GM10248 (cell line): Measurements from ENCODE around the gene APMAP.

ENCODE experiments used
- CTCF ChIA-PET: fragments of 300-600 bp; sonication (Branson Sonifier 250); formaldehyde crosslinking; extraction: SDS; loops from one replicate; lab custom pipeline; 2021; ENCODE audit warnings: antibody characterized with exemption; lab: Yijun Ruan, JAX
- POLR2A ChIA-PET: fragments of 350-650 bp; sonication (Branson Sonifier 250); formaldehyde crosslinking; extraction: SDS; loops from one replicate; lab custom pipeline; 2020; ENCODE audit warnings: antibody characterized with exemption; lab: Yijun Ruan, JAX
- DNase-seq: peaks from one replicate; pipeline ENCODE4 v3.0.0; 2012; ENCODE audit errors: extremely low spot score
- TF ChIP-seq, protein P1 (sequence below): IDR thresholded peaks from 2 replicates; pipeline ENCODE4 v1.5.1; 2012; ENCODE audit warnings: mild to moderate bottlenecking, low read depth; ENCODE audit errors: extremely low read depth, missing control alignments, control extremely low read depth

Gene APMAP

DNA sequence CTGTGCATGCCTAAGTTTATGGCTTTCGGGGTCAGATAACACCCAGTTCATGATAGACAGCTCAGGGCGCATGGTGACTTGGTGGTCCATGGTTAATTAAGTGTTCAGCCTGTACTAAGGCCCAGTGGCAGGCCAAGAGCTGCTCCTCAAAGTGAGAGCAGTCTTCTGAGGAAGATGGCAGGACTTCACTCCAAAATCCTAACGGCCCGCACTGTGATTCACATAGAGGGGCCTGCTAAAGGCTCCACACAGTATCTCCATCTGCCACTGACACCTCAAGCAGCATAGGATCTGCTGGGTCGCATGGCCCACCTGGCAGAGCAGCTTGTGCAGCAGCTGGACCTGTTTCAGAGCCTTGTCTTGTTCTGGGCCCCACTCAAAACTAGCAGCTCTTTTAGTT lies 54.1 kb downstream of the APMAP start:
- TF ChIP-seq, protein P1, sequence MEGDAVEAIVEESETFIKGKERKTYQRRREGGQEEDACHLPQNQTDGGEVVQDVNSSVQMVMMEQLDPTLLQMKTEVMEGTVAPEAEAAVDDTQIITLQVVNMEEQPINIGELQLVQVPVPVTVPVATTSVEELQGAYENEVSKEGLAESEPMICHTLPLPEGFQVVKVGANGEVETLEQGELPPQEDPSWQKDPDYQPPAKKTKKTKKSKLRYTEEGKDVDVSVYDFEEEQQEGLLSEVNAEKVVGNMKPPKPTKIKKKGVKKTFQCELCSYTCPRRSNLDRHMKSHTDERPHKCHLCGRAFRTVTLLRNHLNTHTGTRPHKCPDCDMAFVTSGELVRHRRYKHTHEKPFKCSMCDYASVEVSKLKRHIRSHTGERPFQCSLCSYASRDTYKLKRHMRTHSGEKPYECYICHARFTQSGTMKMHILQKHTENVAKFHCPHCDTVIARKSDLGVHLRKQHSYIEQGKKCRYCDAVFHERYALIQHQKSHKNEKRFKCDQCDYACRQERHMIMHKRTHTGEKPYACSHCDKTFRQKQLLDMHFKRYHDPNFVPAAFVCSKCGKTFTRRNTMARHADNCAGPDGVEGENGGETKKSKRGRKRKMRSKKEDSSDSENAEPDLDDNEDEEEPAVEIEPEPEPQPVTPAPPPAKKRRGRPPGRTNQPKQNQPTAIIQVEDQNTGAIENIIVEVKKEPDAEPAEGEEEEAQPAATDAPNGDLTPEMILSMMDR, result no peak
- ChIA-PET CTCF (no interaction called here), POLR2A (no interaction called here)
- DNase-seq, result no peak

DNA sequence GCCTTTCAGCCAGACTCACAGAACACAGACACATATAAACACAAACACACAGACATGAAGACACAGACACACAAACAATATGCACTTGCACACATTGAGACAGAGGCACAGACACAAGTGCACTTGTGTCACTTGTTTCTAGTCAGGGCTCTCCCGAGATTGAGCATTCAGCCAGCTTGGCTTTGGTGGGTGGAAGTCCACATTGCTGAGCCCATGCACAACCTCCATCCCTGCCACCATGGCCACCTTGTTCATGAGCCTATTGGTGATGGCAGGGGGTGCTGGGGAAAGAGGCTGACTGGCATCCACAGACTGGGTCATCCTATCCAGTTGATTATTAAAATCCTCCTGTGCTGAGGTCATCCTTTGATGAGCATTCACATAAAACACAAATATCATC lies 55.0 kb downstream of the APMAP start:
- POLR2A ChIA-PET, result no interaction called here
- DNase-seq, result no peak
- TF ChIP-seq, protein P1, result no peak
- CTCF ChIA-PET, result no interaction called here

DNA sequence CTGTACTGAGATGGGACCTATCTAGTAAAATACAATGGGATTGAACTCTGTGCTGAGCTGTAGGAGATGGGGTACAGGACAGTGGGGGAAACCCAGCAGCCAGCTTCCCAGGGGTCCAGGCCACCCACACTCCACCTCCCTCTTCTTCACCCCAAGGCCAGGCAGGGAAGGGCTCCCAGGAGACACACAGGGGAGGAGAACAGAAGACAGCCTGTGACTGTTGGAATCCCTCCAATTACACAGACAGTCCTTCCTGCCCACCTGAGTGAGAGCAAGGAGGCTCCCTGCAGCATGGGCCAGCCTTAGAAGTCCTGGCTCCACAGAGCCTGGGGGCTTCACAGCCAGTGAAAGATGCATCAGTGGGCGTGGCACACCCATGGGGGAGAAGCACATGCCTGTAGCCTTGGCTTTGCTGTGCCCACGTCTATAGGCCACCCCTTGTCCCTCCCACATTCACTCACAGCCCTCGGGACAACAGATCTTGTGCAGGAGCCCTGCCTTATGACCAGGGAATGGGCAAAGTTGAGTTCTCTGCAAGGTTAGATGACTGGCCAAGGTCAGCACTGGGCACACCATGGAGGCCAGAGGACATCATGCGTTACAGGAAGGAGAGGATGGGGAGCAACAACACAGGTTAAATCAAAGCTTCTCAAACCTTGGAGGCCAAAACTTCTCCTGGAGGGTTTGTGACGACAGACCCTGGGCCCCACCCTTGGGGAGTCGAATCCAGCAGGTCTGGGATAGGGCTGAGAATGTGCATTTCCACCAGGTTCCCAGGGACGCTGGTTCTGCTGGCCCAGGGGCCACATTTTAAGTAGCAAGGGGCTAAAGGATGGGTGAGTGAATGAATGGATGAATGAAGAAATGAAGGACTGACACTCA lies 55.8 kb downstream of the APMAP start:
- CTCF ChIA-PET, result interaction anchor here (1.5 kb wide), 1 partner anchor 19 kb away, joined by 4 read pairs; no protein-coding TSS in a partner anchor
- TF ChIP-seq, protein P1, result no peak
- POLR2A ChIA-PET, result no interaction called here
- no peak for DNase-seq

DNA sequence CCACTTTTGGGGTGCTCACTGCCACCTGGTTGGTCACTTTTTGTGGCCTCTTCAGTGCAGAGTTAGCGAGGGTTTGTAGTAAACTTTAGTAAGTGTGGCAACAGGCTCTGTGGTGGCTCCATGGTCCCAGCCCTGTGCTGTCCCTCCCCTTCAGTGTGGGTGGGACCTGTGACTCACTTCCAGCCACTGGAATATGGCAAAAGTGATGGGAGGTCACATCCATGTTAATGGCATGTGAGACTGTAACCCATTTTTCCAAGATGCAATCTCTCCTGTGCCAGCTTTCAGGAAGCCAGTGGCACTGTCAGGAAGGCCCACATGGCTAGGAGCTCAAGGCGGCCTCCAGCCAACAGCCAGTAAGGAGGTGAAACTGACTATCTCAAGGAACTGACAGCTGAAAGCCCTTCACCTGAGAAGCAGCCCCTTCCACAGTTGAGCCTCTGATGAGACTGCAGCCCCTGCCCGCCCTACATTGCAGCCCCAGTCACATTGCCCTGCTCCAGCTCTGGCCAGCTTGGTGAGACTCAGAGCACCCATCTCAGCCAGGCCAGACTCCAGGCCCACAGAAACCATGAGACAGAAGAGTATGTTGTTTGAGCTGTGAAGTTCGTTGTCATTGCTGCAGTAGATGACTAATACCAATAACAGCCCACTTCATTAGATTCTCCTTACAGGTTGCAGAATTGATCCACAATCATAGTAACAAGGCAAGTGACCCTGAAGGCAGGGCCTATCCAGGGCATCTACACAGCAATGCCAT lies 56.6 kb downstream of the APMAP start:
- TF ChIP-seq, protein P1, result no peak
- DNase-seq, result no peak
- ChIA-PET POLR2A (no interaction called here), CTCF (interaction anchor here (1.5 kb wide), 1 partner anchor 18 kb away, joined by 4 read pairs; no protein-coding TSS in a partner anchor)

DNA sequence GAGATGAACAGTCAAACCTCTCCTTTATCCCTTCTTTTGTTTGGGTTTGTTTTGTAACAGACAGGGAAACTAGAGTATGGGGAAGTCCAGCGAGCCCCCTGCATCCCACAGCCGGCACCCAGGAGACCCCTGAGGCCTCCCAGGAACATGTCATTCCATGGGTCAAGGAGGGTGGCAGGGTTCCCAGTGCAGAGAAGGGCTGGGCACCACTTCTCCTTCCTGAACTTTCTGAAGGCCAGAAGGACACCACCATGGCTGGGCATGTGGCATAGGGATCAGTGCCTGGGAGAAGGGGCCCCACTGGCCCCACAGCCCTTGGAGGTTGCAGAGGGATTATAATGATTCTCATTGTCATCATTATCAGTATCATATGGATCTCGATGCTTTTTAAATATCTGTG lies 57.4 kb downstream of the APMAP start:
- CTCF ChIA-PET, result no interaction called here
- DNase-seq, result no peak
- POLR2A ChIA-PET, result no interaction called here
- TF ChIP-seq, protein P1, result no peak

DNA sequence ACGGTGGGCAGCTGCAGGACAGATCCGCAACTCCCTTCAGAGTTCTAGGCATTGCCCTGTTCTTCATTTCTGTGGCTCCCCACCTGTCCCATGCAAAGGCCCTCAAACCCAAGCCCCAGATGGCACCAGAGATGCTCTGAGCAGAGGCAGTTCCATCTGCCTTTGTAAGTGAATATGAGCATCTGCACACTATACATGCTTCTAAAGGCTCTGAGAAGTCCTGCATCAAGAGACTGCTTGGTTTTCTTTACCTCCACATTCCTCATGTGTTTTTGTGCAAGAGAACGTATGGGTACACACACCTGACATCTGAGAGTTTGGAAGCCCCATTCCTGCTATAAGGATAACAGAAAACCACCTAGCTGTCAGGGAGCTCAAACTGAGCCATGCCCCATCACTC lies 57.8 kb downstream of the APMAP start:
- no peak for DNase-seq
- TF ChIP-seq, protein P1, result no peak
- ChIA-PET POLR2A (no interaction called here), CTCF (interaction anchor here (0.8 kb wide), 1 partner anchor 15 kb away, joined by 3 read pairs; no protein-coding TSS in a partner anchor)
